ENCODE data around the gene TENM4.
A peak's percentile ranks its signal among the peaks of the same experiment; 100 is the strongest.

TENM4 gene

GRCh38 chr11:79329561-79329960 is 111.3 kb downstream of the TENM4 start:
- Histone ChIP-seq H3K9ac (ENCODE audit: low read length in 5 of 5) (no peak overlapping the region), H3K27me3 (ENCODE audit: control insufficient read depth in 5 of 5, insufficient read depth in 4 of 5, low read length in 5 of 5) (no peaks in the 10 kb centered on the region), H3K9me3 (ENCODE audit: control insufficient read depth in 5 of 5, low read length in 5 of 5) (no peaks in the 10 kb centered on the region), H3K27ac (ENCODE audit: low read depth, low read length) (no peak overlapping the region), H3K4me1 (ENCODE audit: control insufficient read depth in 5 of 5, insufficient read depth in 5 of 5, low read length in 5 of 5) (peaks cover 0 to 10% (median 0%) of the 10 kb centered on the region in 5 donors), H3K36me3 (ENCODE audit: control insufficient read depth in 5 of 5, insufficient read depth in 5 of 5, low read length in 5 of 5) (no peaks in the 10 kb centered on the region), H3K4me3 (ENCODE audit: low read depth in 1 of 5, low read length in 5 of 5) (no peak overlapping the region)

- H3K4me3 ChIP-seq (ENCODE audit: low read depth in 1 of 5, low read length in 5 of 5) = no peak overlapping the region
- H3K9me3 ChIP-seq (ENCODE audit: control insufficient read depth in 5 of 5, low read length in 5 of 5) = no peaks in the 10 kb centered on the region
- no peak overlapping the region for H3K27ac ChIP-seq (ENCODE audit: low read depth, low read length)
- peaks cover 0 to 10% (median 0%) of the 10 kb centered on the region in 5 donors for H3K4me1 ChIP-seq (ENCODE audit: control insufficient read depth in 5 of 5, insufficient read depth in 5 of 5, low read length in 5 of 5)
- no peak overlapping the region for H3K9ac ChIP-seq (ENCODE audit: low read length in 5 of 5)
- H3K27me3 ChIP-seq (ENCODE audit: control insufficient read depth in 5 of 5, insufficient read depth in 4 of 5, low read length in 5 of 5) = no peaks in the 10 kb centered on the region
- no peaks in the 10 kb centered on the region for H3K36me3 ChIP-seq (ENCODE audit: control insufficient read depth in 5 of 5, insufficient read depth in 5 of 5, low read length in 5 of 5)
Observed at GRCh38 chr11:79328402-79328801, 112.4 kb downstream of the TENM4 start.

DNA sequence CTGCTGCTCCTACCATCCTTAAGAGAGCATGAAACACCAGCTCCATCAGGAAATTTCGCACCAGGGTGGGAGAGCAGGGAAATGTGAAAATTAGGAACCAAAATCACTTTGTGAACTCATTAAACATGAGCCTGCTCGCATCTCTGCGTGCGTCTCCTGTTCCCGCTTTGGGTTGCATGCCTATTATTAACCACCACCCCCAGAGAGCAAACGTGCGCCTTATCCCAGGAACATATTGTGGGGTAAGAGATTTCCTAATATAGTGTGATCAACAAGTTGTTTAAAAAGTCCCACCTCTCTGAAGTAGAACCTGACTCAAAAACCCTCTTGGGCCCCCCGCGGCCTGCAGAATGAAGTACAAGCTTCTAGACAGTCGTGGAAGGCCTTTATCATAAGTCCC is 115.0 kb downstream of the TENM4 start:
- Histone ChIP-seq H3K36me3 (ENCODE audit: control insufficient read depth in 5 of 5, insufficient read depth in 5 of 5, low read length in 5 of 5) (no peaks in the 10 kb centered on the region), H3K27ac (ENCODE audit: low read depth, low read length) (no peak overlapping the region), H3K4me1 (ENCODE audit: control insufficient read depth in 5 of 5, insufficient read depth in 5 of 5, low read length in 5 of 5) (peaks cover 0 to 5% (median 0%) of the 10 kb centered on the region in 5 donors), H3K27me3 (ENCODE audit: control insufficient read depth in 5 of 5, insufficient read depth in 4 of 5, low read length in 5 of 5) (no peaks in the 10 kb centered on the region), H3K9ac (ENCODE audit: low read length in 5 of 5) (no peak overlapping the region), H3K9me3 (ENCODE audit: control insufficient read depth in 5 of 5, low read length in 5 of 5) (no peaks in the 10 kb centered on the region), H3K4me3 (ENCODE audit: low read depth in 1 of 5, low read length in 5 of 5) (no peak overlapping the region)

GRCh38 chr11:79321263-79321662 is 119.6 kb downstream of the TENM4 start:
- no peak overlapping the region for H3K27ac ChIP-seq (ENCODE audit: low read depth, low read length)
- H3K9me3 ChIP-seq (ENCODE audit: control insufficient read depth in 5 of 5, low read length in 5 of 5) = no peaks in the 10 kb centered on the region
- H3K9ac ChIP-seq (ENCODE audit: low read length in 5 of 5) = no peak overlapping the region
- no peaks in the 10 kb centered on the region for H3K4me1 ChIP-seq (ENCODE audit: control insufficient read depth in 5 of 5, insufficient read depth in 5 of 5, low read length in 5 of 5)
- H3K27me3 ChIP-seq (ENCODE audit: control insufficient read depth in 5 of 5, insufficient read depth in 4 of 5, low read length in 5 of 5) = no peaks in the 10 kb centered on the region
- no peak overlapping the region for H3K4me3 ChIP-seq (ENCODE audit: low read depth in 1 of 5, low read length in 5 of 5)
- H3K36me3 ChIP-seq (ENCODE audit: control insufficient read depth in 5 of 5, insufficient read depth in 5 of 5, low read length in 5 of 5) = no peaks in the 10 kb centered on the region

DNA sequence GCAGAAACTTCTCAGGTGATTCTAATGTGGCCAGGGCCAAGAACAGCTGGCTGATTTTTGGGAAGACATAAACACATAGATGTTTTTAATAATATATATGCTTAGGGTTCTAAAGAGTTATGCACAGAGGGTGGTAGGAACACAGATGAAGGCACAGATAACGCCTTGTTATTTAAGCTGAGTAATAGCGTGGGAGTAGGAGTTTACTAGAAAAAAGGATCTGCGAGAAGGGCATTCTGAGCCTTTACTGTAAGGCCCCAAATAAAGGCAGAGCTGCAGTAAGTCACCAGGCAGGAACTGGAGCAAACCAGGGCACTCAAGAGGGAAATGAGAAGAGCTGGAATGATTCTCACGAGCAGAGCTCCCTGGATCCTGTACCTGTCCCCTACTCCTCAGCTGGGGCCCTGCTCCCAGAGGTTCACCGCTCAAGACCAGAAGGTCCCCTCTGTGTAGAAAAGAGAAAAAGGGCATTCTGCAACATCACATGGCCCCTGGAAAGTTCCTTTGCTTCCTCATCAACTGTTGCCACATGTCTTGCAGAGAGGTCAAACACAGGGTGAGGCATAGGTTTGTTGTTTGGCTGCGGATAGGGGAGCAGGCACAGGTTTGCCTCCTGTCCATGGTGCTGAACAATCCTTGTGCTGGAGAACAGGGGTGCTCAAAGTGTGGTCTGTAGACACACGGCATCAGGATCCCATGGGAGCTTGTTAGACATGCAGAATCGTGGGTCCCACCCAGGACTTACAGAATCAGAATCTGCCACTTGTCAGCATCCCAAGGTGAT is 125.7 kb downstream of the TENM4 start:
- peaks cover 2 to 18% (median 15%) of the 10 kb centered on the region in 5 donors for H3K4me1 ChIP-seq (ENCODE audit: control insufficient read depth in 5 of 5, insufficient read depth in 5 of 5, low read length in 5 of 5)
- H3K27ac ChIP-seq (ENCODE audit: low read depth, low read length) = no peak overlapping the region
- no peak overlapping the region for H3K9ac ChIP-seq (ENCODE audit: low read length in 5 of 5)
- no peaks in the 10 kb centered on the region for H3K36me3 ChIP-seq (ENCODE audit: control insufficient read depth in 5 of 5, insufficient read depth in 5 of 5, low read length in 5 of 5)
- H3K27me3 ChIP-seq (ENCODE audit: control insufficient read depth in 5 of 5, insufficient read depth in 4 of 5, low read length in 5 of 5) = no peaks in the 10 kb centered on the region
- no peak overlapping the region for H3K4me3 ChIP-seq (ENCODE audit: low read depth in 1 of 5, low read length in 5 of 5)
- no peaks in the 10 kb centered on the region for H3K9me3 ChIP-seq (ENCODE audit: control insufficient read depth in 5 of 5, low read length in 5 of 5)

GRCh38 chr11:79313530-79313913 is 127.3 kb downstream of the TENM4 start:
- no peaks in the 10 kb centered on the region for H3K36me3 ChIP-seq (ENCODE audit: control insufficient read depth in 5 of 5, insufficient read depth in 5 of 5, low read length in 5 of 5)
- H3K9ac ChIP-seq (ENCODE audit: low read length in 5 of 5) = peak overlapping the region in 1 of 5 donors; percentile 12
- no peaks in the 10 kb centered on the region for H3K27me3 ChIP-seq (ENCODE audit: control insufficient read depth in 5 of 5, insufficient read depth in 4 of 5, low read length in 5 of 5)
- H3K27ac ChIP-seq (ENCODE audit: low read depth, low read length) = peak overlapping the region; percentile 60
- no peaks in the 10 kb centered on the region for H3K9me3 ChIP-seq (ENCODE audit: control insufficient read depth in 5 of 5, low read length in 5 of 5)
- peaks cover 2 to 19% (median 15%) of the 10 kb centered on the region in 5 donors for H3K4me1 ChIP-seq (ENCODE audit: control insufficient read depth in 5 of 5, insufficient read depth in 5 of 5, low read length in 5 of 5)
- H3K4me3 ChIP-seq (ENCODE audit: low read depth in 1 of 5, low read length in 5 of 5) = no peak overlapping the region

DNA sequence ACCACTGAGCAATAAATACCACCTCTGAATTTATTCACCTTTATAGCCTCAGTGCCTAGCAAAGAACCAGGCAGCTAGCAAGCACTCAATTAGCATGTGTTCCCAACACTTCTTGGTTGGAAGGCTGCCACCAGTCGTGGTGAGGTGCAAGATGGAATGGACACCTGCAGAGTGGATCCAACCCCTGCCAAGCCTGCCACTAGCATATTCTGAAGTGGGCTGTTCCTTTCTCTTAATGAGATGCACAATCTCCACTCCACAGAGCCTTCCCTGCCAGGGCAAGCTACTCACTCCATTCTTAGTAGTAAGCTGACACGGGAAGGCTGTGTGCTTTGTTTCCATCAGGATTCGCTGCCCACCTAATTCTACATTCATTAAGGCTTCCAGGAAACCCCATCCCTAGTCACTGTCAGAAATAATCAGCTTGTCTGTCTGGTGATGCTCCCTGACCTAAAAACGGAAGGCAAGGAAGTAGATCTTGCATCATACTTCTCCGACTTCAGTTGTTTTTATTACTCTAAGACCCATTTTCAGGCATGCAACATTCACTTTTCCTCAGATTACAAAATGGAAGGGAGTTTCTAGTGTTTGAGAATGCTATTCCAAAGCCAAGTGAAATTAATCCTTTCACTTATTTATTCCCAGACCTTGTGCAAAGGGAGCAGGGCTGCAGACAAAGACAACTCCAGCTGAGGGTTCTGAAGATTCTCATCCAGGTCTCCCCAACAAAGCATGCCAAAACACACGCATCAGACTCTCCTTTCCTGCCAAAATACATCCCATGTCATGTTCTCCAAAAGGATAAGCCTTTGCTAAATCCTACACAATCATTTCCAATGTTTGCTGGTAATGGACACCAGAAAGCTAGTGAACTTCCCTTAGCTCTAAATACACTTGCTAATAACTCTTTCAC is 128.0 kb downstream of the TENM4 start:
- Histone ChIP-seq H3K9ac (ENCODE audit: low read length in 5 of 5) (peak overlapping the region in 2 of 5 donors; percentile 4 to 12), H3K4me1 (ENCODE audit: control insufficient read depth in 5 of 5, insufficient read depth in 5 of 5, low read length in 5 of 5) (peaks cover 2 to 20% (median 15%) of the 10 kb centered on the region in 5 donors), H3K36me3 (ENCODE audit: control insufficient read depth in 5 of 5, insufficient read depth in 5 of 5, low read length in 5 of 5) (no peaks in the 10 kb centered on the region), H3K9me3 (ENCODE audit: control insufficient read depth in 5 of 5, low read length in 5 of 5) (no peaks in the 10 kb centered on the region), H3K27ac (ENCODE audit: low read depth, low read length) (peak overlapping the region; percentile 60), H3K27me3 (ENCODE audit: control insufficient read depth in 5 of 5, insufficient read depth in 4 of 5, low read length in 5 of 5) (no peaks in the 10 kb centered on the region), H3K4me3 (ENCODE audit: low read depth in 1 of 5, low read length in 5 of 5) (peak overlapping the region in 1 of 5 donors; percentile 23)

DNA sequence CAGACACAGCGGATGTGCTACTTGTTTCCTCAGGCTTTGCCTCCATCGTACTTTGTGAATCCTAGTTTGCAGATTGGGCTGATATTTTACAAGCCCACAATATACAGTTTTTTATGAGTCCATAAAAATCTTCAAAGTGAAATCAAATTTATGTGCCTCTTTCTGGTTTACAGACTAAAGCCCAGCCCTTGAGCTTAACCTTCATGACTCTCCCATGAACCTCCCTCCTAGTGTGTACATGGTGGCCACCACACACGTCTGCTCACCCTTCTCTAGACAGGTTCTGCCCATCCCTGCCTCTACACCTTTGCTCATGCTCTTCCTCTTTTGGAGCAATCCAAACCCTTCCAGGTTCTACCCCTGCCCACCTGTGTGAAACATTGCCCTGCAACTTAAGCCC is 129.4 kb downstream of the TENM4 start:
- no peaks in the 10 kb centered on the region for H3K9me3 ChIP-seq (ENCODE audit: control insufficient read depth in 5 of 5, low read length in 5 of 5)
- no peaks in the 10 kb centered on the region for H3K36me3 ChIP-seq (ENCODE audit: control insufficient read depth in 5 of 5, insufficient read depth in 5 of 5, low read length in 5 of 5)
- H3K9ac ChIP-seq (ENCODE audit: low read length in 5 of 5) = no peak overlapping the region
- peaks cover 2 to 23% (median 15%) of the 10 kb centered on the region in 5 donors for H3K4me1 ChIP-seq (ENCODE audit: control insufficient read depth in 5 of 5, insufficient read depth in 5 of 5, low read length in 5 of 5)
- no peak overlapping the region for H3K27ac ChIP-seq (ENCODE audit: low read depth, low read length)
- H3K4me3 ChIP-seq (ENCODE audit: low read depth in 1 of 5, low read length in 5 of 5) = no peak overlapping the region
- no peaks in the 10 kb centered on the region for H3K27me3 ChIP-seq (ENCODE audit: control insufficient read depth in 5 of 5, insufficient read depth in 4 of 5, low read length in 5 of 5)

DNA sequence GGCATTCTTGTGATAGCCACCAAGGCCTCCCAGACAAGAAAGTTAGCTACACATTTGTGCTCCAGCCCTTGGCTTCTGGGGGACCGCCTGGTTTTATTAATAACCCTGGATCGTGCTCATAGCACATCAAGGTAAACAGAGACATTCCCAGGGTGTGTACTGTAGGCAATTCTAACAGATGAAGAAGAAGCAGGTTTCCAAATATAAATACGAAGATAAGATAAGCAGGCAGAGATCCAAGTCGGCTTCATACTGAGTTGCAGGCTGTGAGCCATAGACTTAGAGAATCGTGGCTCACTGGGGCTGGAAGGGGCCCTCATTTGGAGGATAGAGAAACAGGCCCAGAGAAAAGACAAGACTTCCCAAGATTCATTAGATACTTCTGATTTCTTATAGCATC is 131.4 kb downstream of the TENM4 start:
- Histone ChIP-seq H3K4me3 (ENCODE audit: low read depth in 1 of 5, low read length in 5 of 5) (no peak overlapping the region), H3K27me3 (ENCODE audit: control insufficient read depth in 5 of 5, insufficient read depth in 4 of 5, low read length in 5 of 5) (no peaks in the 10 kb centered on the region), H3K4me1 (ENCODE audit: control insufficient read depth in 5 of 5, insufficient read depth in 5 of 5, low read length in 5 of 5) (peaks cover 2 to 29% (median 18%) of the 10 kb centered on the region in 5 donors), H3K9ac (ENCODE audit: low read length in 5 of 5) (no peak overlapping the region), H3K27ac (ENCODE audit: low read depth, low read length) (no peak overlapping the region), H3K36me3 (ENCODE audit: control insufficient read depth in 5 of 5, insufficient read depth in 5 of 5, low read length in 5 of 5) (no peaks in the 10 kb centered on the region), H3K9me3 (ENCODE audit: control insufficient read depth in 5 of 5, low read length in 5 of 5) (no peaks in the 10 kb centered on the region)

GRCh38 chr11:79308429-79308828 is 132.4 kb downstream of the TENM4 start:
- Histone ChIP-seq H3K27me3 (ENCODE audit: control insufficient read depth in 5 of 5, insufficient read depth in 4 of 5, low read length in 5 of 5) (no peaks in the 10 kb centered on the region), H3K27ac (ENCODE audit: low read depth, low read length) (no peak overlapping the region), H3K4me1 (ENCODE audit: control insufficient read depth in 5 of 5, insufficient read depth in 5 of 5, low read length in 5 of 5) (peaks cover 2 to 26% (median 14%) of the 10 kb centered on the region in 5 donors), H3K9ac (ENCODE audit: low read length in 5 of 5) (no peak overlapping the region), H3K9me3 (ENCODE audit: control insufficient read depth in 5 of 5, low read length in 5 of 5) (no peaks in the 10 kb centered on the region), H3K4me3 (ENCODE audit: low read depth in 1 of 5, low read length in 5 of 5) (no peak overlapping the region), H3K36me3 (ENCODE audit: control insufficient read depth in 5 of 5, insufficient read depth in 5 of 5, low read length in 5 of 5) (no peaks in the 10 kb centered on the region)

Measured in subcutaneous abdominal adipose tissue (tissue), 5 donors.